GM19193 (cell line): Measurements from ENCODE around the gene IL17REL.

Experiments used
- POLR2A ChIP-seq: IDR thresholded peaks from 4 replicates; pipeline ENCODE4 v1.6.1; 2011; ENCODE audit not compliant: insufficient read depth, insufficient read length; ENCODE audit errors: extremely low read depth

IL17REL gene

GRCh38 chr22:49949914-49950292 lies 62.7 kb downstream of the IL17REL start:
- TF ChIP-seq POLR2A: no peak

GRCh38 chr22:49948958-49949913 lies 63.3 kb downstream of the IL17REL start:
- no peak for TF ChIP-seq POLR2A

GRCh38 chr22:49948116-49948957 lies 64.2 kb downstream of the IL17REL start:
- no peak for TF ChIP-seq POLR2A

- TF ChIP-seq POLR2A: no peak
Measured at GRCh38 chr22:49947296-49947622, 65.3 kb downstream of the IL17REL start.

- no peak for TF ChIP-seq POLR2A
Measured at GRCh38 chr22:49946612-49947295, 65.8 kb downstream of the IL17REL start.
